Measurements from ENCODE around the gene SPTBN4. TPM values are rescaled to one million over a fixed set of nuclear protein-coding genes. Genes with fewer than 3 reads are reported as not detected.
"Not testable (repeated sequence)": the region's sequence is repeated elsewhere in the genome, so short reads cannot be mapped to it uniquely, and the experiment has no call there.

The SPTBN4 gene
- total RNA-seq, 1 donor from 2014 or later: 1.5 TPM

- no peak for TF ChIP-seq CTCF (IDR thresholded peaks at IDR 0.05)
- Histone ChIP-seq H3K4me1 (no peaks in the 10 kb centered on the region), H3K36me3 (no peaks in the 10 kb centered on the region), H3K9me3 (no peaks in the 10 kb centered on the region), H3K27me3 (no peaks in the 10 kb centered on the region), H3K27ac (no peak overlapping the region), H3K4me3 (no peak overlapping the region)
- DNase-seq (no peak), ATAC-seq (no peak)
- intact Hi-C loops (cut with DNase I): no loop called here
These were observed 7.9 kb downstream of the SPTBN4 start for GRCh38 chr19:40474737-40475136.

- H3K9me3 ChIP-seq; H3K27me3 ChIP-seq; DNase-seq; H3K27ac ChIP-seq; H3K4me1 ChIP-seq; H3K4me3 ChIP-seq; H3K36me3 ChIP-seq; ATAC-seq; intact Hi-C loops (cut with DNase I): not testable (repeated sequence)
These were observed 9.3 kb downstream of the SPTBN4 start for GRCh38 chr19:40475878-40476644.

- Histone ChIP-seq H3K9me3 (no peaks in the 10 kb centered on the region), H3K4me1 (no peaks in the 10 kb centered on the region), H3K36me3 (no peaks in the 10 kb centered on the region), H3K27ac (no peak overlapping the region), H3K4me3 (no peak overlapping the region), H3K27me3 (peaks cover 9% of the 10 kb centered on the region)
- TF ChIP-seq CTCF (IDR thresholded peaks at IDR 0.05): no peak
- intact Hi-C loops (cut with DNase I): no loop called here
- DNase-seq (no peak), ATAC-seq (no peak)
These were observed 19.2 kb downstream of the SPTBN4 start for GRCh38 chr19:40486017-40486416.

- Histone ChIP-seq H3K9me3 (no peaks in the 10 kb centered on the region), H3K27me3 (peaks cover 9% of the 10 kb centered on the region), H3K4me1 (no peaks in the 10 kb centered on the region), H3K36me3 (no peaks in the 10 kb centered on the region), H3K27ac (no peak overlapping the region), H3K4me3 (no peak overlapping the region)
- intact Hi-C loops (cut with DNase I): no loop called here
- no peak for TF ChIP-seq CTCF (IDR thresholded peaks at IDR 0.05)
- DNase-seq (no peak), ATAC-seq (no peak)
These were observed 23.1 kb downstream of the SPTBN4 start for GRCh38 chr19:40489882-40490230.

GRCh38 chr19:40492274-40492673, 25.5 kb downstream of the SPTBN4 start:
- DNase-seq (no peak), ATAC-seq (no peak)
- no peaks in the 10 kb centered on the region for H3K9me3 ChIP-seq
- no peaks in the 10 kb centered on the region for H3K4me1 ChIP-seq
- intact Hi-C loops (cut with DNase I): no loop called here
- TF ChIP-seq CTCF (IDR thresholded peaks at IDR 0.05): no peak
- H3K36me3 ChIP-seq: no peaks in the 10 kb centered on the region
- H3K4me3 ChIP-seq: no peak overlapping the region
- no peak overlapping the region for H3K27ac ChIP-seq
- H3K27me3 ChIP-seq: peaks cover 5% of the 10 kb centered on the region

GRCh38 chr19:40493778-40494177, 27.0 kb downstream of the SPTBN4 start:
- DNase-seq: no peak
- intact Hi-C loops (cut with DNase I): no loop called here
- no peaks in the 10 kb centered on the region for H3K36me3 ChIP-seq
- no peak overlapping the region for H3K4me3 ChIP-seq
- no peaks in the 10 kb centered on the region for H3K4me1 ChIP-seq
- TF ChIP-seq CTCF (IDR thresholded peaks at IDR 0.05): no peak
- H3K9me3 ChIP-seq: no peaks in the 10 kb centered on the region
- H3K27me3 ChIP-seq: no peaks in the 10 kb centered on the region
- ATAC-seq: no peak
- no peak overlapping the region for H3K27ac ChIP-seq
